ENCODE data around the gene CDCA7L. TPM values are rescaled to one million over a fixed set of nuclear protein-coding genes. Genes with fewer than 3 reads are reported as not detected.

Gene CDCA7L
- total and polyA plus RNA-seq, 2 of the 13 experiments (the other 11 are each of a cell fraction or from before 2014, with no cell fraction given), result 2.7 to 4.2 TPM

GRCh38 chr7:21962677-21963076 lies 17.0 kb upstream of the CDCA7L start (continued):
- TF ChIP-seq ZHX2 (IDR thresholded peaks at IDR 0.05; ENCODE audit: low read depth), result no peak
- TF ChIP-seq ZHX2 (CRISPR knock-in tag; IDR thresholded peaks at IDR 0.05; ENCODE audit: borderline replicate concordance), result no peak
- TF ChIP-seq FOXC1 (CRISPR knock-in tag; IDR thresholded peaks at IDR 0.05; ENCODE audit: borderline replicate concordance), result no peak
- no peak for TF ChIP-seq ZFP91 (CRISPR knock-in tag; IDR thresholded peaks at IDR 0.05; ENCODE audit: borderline replicate concordance)
- TF ChIP-seq ZNF574 (CRISPR knock-in tag; IDR thresholded peaks at IDR 0.05), result no peak
- TF ChIP-seq ATF4 (CRISPR knock-in tag; IDR thresholded peaks at IDR 0.05), result no peak
- no peak for TF ChIP-seq HIC2 (CRISPR knock-in tag; IDR thresholded peaks at IDR 0.05; ENCODE audit: low read depth)
- no peak for TF ChIP-seq ERF (CRISPR knock-in tag; IDR thresholded peaks at IDR 0.05)
- no peak for TF ChIP-seq ZNF567 (CRISPR knock-in tag; IDR thresholded peaks at IDR 0.05; ENCODE audit: borderline replicate concordance)
- TF ChIP-seq NFATC3 (CRISPR knock-in tag; IDR thresholded peaks at IDR 0.05), result no peak
- TF ChIP-seq ZNF329 (CRISPR knock-in tag; IDR thresholded peaks at IDR 0.05; ENCODE audit: low read depth), result no peak
